Astrocyte of the hippocampus (primary cell): ENCODE results near the gene RUNDC3A.
"Not testable (repeated sequence)": the region's sequence is repeated elsewhere in the genome, so short reads cannot be mapped to it uniquely, and the experiment has no call there.

ENCODE experiments used
- DNase-seq: peaks from one replicate; pipeline ENCODE4 v3.0.0; 2011; ENCODE audit warnings: low read depth, low spot score

RUNDC3A gene

GRCh38 chr17:44358066-44358465, 49.7 kb downstream of the RUNDC3A start:
- no peak for DNase-seq

GRCh38 chr17:44359006-44359405, 50.6 kb downstream of the RUNDC3A start:
- no peak for DNase-seq

- DNase-seq = no peak
Observed at GRCh38 chr17:44359458-44360143, 51.2 kb downstream of the RUNDC3A start.

GRCh38 chr17:44360144-44360533, 51.7 kb downstream of the RUNDC3A start:
- DNase-seq = no peak

GRCh38 chr17:44360826-44361225, 52.4 kb downstream of the RUNDC3A start:
- DNase-seq = peak; percentile 62

GRCh38 chr17:44361292-44362260, 53.2 kb downstream of the RUNDC3A start:
- no peak for DNase-seq

GRCh38 chr17:44362459-44362948, 54.1 kb downstream of the RUNDC3A start:
- DNase-seq = no peak

GRCh38 chr17:44362949-44363612, 54.7 kb downstream of the RUNDC3A start:
- DNase-seq = peak; percentile 41

- DNase-seq = peak; percentile 88
Observed at GRCh38 chr17:44363613-44364159, 55.3 kb downstream of the RUNDC3A start, which contains the start of gene FAM171A2. Gene FAM171A2 (minus strand): TSS chr17:44363853. CDS start chr17:44363714, 139 bp downstream.

GRCh38 chr17:44365051-44365450, 56.6 kb downstream of the RUNDC3A start:
- not testable (repeated sequence) for DNase-seq

GRCh38 chr17:44367231-44367979, 59.0 kb downstream of the RUNDC3A start:
- DNase-seq = no peak
